Suppressor macrophage treated with lipopolysaccharide for 1 hour (primary cell): ENCODE measurements around the gene SLC38A6.
A peak's percentile ranks its signal among the peaks of the same experiment; 100 is the strongest.
"Not testable (repeated sequence)": the region's sequence is repeated elsewhere in the genome, so short reads cannot be mapped to it uniquely, and the experiment has no call there.

ENCODE experiments used
- DNase-seq, 3 donors: peaks; one replicate each; pipeline ENCODE4 v3.0.0-alpha.2; 2020 to 2022

The SLC38A6 gene

DNA sequence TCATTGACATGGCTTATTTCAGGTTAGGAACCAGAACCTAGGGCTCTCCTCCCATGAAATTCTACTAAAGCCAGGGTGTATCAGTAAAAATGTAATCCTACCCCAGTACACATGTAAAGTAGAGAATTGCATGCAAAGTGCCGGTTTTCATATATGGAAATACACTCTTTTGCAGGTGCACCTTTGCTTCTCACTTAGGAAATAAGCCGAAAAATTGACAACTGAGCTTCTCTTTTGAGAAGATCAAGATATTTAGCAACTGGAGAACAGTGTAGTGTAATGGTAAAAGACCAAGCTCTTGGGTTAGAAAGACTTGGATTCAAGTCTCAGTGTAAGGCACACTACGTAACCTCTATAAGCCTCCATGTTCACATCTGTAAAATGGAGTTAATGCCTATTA is 82.4 kb downstream of the SLC38A6 start:
- no peak for DNase-seq

DNA sequence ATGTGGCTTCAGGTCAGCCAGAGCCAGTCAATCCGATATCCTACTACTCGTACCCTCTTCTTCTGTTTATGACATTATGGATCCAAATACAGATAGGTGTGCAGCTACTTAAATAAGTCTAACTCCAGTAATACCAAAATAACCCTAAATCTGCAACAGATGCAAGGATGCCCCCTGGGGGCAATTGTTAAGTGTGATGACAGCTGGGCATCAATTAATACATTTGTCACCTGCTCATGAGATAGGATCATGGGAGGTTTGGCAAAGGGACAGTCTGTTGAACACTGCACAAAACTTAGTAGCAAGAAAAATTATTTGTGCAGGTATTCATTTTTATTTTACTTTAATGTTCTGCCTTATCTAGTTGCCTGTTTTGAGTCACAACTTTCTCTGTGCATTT is 83.2 kb downstream of the SLC38A6 start:
- no peak for DNase-seq

- DNase-seq: no peak
Observed at GRCh38 chr14:61064856-61065255, 83.8 kb downstream of the SLC38A6 start.

- DNase-seq: no peak
Observed at GRCh38 chr14:61065656-61066055, 84.6 kb downstream of the SLC38A6 start.

- DNase-seq: not testable (repeated sequence)
Observed at GRCh38 chr14:61072442-61072841, 91.4 kb downstream of the SLC38A6 start.

DNA sequence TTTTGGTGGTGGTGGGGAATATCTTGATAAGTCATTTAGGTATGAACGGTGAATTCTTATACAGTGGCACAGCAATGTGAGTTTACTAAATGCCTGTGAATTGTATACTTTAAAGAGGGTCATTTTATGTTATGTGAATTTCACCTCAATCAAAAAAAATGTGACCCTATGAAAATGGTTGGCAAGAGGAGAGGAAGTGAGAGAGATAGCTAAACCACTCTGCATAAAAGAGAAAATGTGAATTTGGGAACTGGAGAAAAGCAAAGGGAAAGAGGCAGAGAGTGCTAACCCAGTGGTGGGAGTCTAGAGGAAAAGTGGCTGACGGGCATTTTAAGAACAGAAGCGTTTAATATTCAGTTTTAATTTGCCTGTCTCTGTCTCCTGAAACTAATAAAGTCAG is 93.8 kb downstream of the SLC38A6 start:
- DNase-seq: no peak

DNA sequence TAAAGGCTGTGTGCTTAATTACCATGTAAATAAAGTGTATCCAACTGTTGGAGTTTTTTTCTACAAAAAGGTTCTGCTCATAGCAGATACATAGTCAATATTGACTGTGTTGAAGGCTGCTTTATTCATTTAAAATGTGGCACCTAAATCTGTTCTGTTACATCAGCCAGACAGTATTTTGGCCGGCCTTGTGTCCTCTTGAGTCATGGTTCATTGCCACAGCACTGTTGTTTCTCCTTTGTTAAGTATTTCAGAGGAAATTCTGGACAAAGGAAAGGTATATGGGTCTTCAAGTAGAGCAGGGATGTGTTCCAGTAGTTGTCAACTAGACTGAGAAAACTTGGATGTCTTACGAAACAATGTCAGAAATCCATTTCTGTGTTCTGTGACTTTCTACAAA is 95.5 kb downstream of the SLC38A6 start:
- DNase-seq: no peak

GRCh38 chr14:61077437-61077836 is 96.4 kb downstream of the SLC38A6 start:
- DNase-seq: no peak

DNA sequence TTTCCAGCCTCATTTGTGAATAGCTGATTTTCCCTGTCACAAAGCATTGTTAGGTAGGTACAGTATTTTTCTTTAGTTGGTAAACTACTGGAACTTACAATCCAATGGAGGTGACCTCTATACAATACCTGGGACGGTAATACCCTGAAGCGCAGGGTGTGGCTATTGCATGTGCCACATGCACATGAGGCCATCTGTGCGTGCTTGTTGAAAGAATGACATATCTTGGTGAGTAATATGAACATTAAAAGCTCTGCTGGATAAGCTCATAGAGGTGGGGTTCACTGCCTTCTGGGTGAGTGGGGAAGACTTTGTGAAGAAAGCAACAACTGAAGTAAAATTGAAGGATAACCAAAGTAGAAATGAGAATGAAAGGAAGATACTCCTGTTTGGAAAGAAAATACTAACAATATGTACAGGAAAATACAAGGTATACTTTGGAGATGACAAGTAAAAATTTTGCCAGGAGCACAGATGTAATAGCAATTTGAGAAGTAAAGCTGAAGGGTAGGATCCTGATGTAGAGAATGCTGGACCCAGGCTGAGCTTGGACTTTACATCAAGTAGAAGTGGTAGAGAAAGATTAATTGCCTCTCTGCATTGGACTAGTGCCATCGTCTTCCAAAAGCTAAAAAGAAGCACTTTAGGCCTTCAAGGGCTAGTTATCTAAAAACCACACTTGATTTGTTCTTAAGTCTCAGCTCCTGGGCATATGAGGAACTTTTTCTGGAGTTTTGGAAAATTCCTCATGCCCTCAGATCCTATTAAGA is 97.1 kb downstream of the SLC38A6 start:
- no peak for DNase-seq

DNA sequence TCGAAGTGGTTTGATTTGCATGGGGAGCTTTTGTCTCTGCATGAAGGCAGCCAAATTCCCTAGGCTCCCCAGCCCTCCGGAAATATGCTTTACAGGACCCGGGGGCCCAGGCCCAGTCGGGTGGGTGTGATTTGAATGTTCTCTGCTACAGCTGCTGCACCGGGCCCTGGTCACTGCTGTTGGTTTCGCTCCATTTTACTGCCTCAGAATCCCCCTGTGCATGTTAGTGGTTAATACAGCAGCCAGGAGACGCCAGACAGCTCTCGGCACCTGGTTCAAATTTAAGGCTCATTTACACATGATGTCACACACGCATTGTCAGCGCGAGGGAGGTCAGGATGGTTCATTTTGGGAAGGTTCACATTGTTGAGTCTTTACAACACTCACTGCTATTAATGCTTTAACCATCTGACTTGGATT is 99.6 kb downstream of the SLC38A6 start:
- DNase-seq: no peak

DNA sequence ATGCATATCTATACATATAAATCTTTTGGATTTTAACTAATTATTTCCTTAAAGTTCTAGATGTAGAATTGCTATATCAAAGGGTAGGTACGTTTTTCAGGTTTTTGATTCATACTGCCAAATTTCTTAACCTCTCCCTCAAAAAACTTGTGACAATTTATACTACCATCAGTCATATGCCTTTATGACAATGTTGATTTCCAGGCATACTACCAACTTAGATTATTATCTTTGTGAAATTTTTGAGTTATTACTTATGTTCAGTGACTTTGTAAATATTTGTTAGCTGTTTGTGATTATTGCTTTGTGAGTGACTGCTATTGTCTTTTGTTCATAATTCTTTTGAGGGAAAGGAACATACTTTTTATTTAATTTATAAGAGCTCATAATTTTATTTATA is 107.0 kb downstream of the SLC38A6 start:
- DNase-seq: no peak

GRCh38 chr14:61089126-61089750 is 108.2 kb downstream of the SLC38A6 start:
- DNase-seq: no peak

GRCh38 chr14:61090432-61091216 is 109.6 kb downstream of the SLC38A6 start:
- DNase-seq: peak; percentile 47 to 66 (median 57)

DNA sequence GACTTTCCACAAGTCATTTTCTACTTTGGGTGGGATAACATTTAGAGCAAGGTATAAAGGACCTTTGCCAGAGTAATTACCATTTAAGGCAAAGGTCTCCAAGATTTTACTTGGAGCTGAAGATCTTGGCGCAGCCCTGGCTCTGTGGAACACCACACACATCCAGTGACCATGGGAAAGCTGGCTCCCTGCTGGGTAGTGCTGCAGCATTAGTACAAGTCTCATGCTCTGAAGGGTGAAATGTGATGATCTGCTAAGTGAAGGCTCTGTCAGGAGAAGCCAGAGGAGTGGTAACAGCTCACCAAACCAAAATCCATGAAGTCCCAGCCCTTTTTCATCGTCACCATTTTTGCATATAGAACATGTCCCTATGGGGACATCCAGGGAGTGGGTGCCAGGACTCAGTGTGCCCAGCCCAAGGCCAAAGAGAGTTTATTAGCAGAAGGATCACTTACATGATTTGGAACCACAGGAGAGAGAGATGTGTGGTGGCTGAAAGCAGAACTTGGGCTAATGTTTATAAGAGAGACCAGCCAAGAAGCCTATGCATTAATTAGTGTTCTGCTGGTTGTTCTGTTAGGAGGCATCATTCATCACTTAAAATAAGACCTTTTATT is 110.7 kb downstream of the SLC38A6 start:
- DNase-seq: no peak

- DNase-seq: peak; percentile 36 to 55 (median 51)
Observed at GRCh38 chr14:61098096-61098495, 117.1 kb downstream of the SLC38A6 start.

- DNase-seq: no peak
Observed at GRCh38 chr14:61098721-61099120, 117.7 kb downstream of the SLC38A6 start.

DNA sequence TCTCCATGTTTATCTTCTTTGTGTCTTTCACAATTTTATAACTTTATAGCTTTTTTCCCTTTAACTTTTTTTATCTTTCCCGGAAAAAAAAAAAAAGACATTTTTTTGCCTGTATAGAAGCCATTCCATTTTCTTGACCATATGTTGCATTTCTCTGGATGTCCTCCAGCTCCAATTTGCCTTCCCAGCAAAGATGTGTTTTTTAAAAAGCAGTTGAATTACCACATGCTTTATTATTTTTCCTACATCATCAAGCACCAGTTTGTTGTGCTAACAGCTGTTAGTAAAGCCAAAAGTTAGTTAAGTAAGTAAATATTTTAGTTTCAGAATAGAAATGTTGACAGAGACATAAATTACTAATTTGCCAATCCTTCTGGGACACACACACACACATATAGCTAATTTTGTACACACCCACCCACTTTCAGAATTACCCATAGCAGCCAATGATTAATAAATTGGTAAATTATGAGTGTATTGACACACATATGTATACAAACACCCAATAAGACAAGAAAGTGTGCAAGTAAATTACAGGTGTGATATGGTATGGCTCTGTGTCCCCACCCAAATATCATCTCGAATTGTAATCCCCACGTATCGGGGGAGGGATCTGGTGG is 118.3 kb downstream of the SLC38A6 start:
- DNase-seq: no peak

DNA sequence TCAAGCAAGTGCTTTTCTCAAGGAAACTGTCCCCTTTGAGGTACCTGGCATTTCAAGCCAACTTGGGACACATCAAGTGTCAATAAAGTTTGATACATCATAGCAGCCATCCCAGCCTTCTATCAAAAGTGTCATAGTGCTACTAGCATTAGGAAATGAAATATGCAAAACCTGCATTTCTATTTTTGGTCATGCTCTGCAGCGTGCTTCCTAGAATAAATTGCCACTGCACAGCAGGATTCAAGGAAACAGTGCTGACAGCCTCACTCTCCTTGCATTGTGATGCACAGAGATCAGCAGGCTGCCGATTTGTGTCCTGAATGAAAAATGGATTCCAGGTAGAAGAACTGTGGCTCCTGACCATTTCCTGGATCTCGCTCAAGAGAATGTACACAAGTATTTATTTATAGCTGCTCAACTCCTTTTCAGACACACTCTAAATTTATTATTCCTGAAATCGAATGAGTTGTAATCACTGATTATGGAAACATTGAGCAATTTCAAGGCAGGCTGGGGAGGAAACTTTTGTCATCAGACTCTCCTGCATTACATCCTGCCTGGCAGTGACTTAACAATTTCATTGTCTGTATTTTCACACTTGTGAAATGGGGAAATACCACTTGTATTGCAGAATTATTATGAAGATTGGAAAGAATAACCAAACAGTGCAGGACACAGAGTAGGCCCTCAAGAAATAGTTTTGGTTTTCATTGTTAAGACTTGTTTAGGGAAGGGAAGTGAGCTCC is 120.9 kb downstream of the SLC38A6 start:
- peak; percentile 82 to 98 (median 93) for DNase-seq
